SH-SY5Y (cell line): ENCODE results near the gene SH3YL1.

Source experiments
- GATA2 ChIP-seq: IDR thresholded peaks from 2 replicates; pipeline ENCODE4 v1.6.1; 2011; ENCODE audit warnings: mild to moderate bottlenecking, low read depth, low read length
- GATA3 ChIP-seq: IDR thresholded peaks from 2 replicates; pipeline ENCODE4 v1.6.1; 2011; ENCODE audit warnings: low read depth, mild to moderate bottlenecking, low read length, moderate library complexity

- TF ChIP-seq GATA2 (no peak), GATA3 (no peak)
These were observed 49.7 kb downstream of the SH3YL1 start for GRCh38 chr2:213932-214693.
